Prostate gland (tissue), 2 donors: ENCODE results near the gene DEFB114. TPM values are rescaled to one million over a fixed set of nuclear protein-coding genes. Genes with fewer than 3 reads are reported as not detected.
"Not testable (repeated sequence)": the region's sequence is repeated elsewhere in the genome, so short reads cannot be mapped to it uniquely, and the experiment has no call there.

Experiments used
- DNase-seq: peaks from one replicate; pipeline ENCODE4 v3.0.0-alpha.2; 2019; ENCODE audit warnings: low spot score
- H3K27ac ChIP-seq, 2 donors: fragments of 200-600 bp; sonication (generic); 2 replicates each; pipeline ENCODE4 v1.5.1; 2017 to 2019
- H3K27me3 ChIP-seq: fragments of 200-600 bp; sonication (generic); replicated peaks from 2 replicates; pipeline ENCODE4 v1.5.1; 2019; ENCODE audit not compliant: insufficient read depth
- H3K36me3 ChIP-seq, 2 donors: fragments of 200-600 bp; sonication (generic); 1 replicate in 1 of 2; 2 replicates in 1 of 2; pipeline versions ENCODE4 v1.5.1 to v1.8.1; 2017 to 2019
- H3K4me1 ChIP-seq: fragments of 200-600 bp; sonication (generic); replicated peaks from 2 replicates; pipeline ENCODE4 v1.5.1; 2019
- H3K4me3 ChIP-seq, 2 donors: fragments of 200-600 bp; sonication (generic); 2 replicates each; pipeline ENCODE4 v1.5.1; 2017 to 2019
- H3K9me3 ChIP-seq: fragments of 200-600 bp; sonication (generic); 2 replicates; pipeline ENCODE4 v1.5.1; 2017
- POLR2A ChIP-seq: fragments of 450-650 bp; IDR thresholded peaks from one replicate; pipeline ENCODE4 v1.6.1; 2016; ENCODE audit warnings: antibody characterized with exemption, mild to moderate bottlenecking
- POLR2AphosphoS5 ChIP-seq: sonication (generic); formaldehyde crosslinking; IDR thresholded peaks from one replicate; pipeline ENCODE4 v1.6.1; 2017; ENCODE audit warnings: antibody characterized with exemption
- WGBS: methylation state at CpG from one replicate; pipeline ENCODE4 v1.1.5; 2018; 5-methylcytosine and 5-hydroxymethylcytosine counted together
- intact Hi-C: fragments of 100-400 bp; cut with DNase I; formaldehyde crosslinking; loops from one replicate; pipeline ENCODE4 v1.14.2; 2022
- total RNA-seq, 2 donors: library from RNA; depleted of rRNA; stranded (reverse); fragments of >200 nt; gene quantifications; one replicate each; pipeline ENCODE4 v1.1.0, GENCODE V29; 2016
- TF ChIP-seq, protein P1 (sequence below), 4 experiments: fragments of 200-600 bp in 2 of 4; fragments of 450-650 bp in 2 of 4; sonication (generic) in 2 of 4; IDR thresholded peaks; 1 replicate in 3 of 4; 2 replicates in 1 of 4; pipeline ENCODE4 v1.5.1; 2016 to 2019; ENCODE audit warnings: antibody characterized with exemption in 4 of 4, mild to moderate bottlenecking in 2 of 4, moderate library complexity in 2 of 4

Gene DEFB114
- total RNA-seq, 2 donors from 2014 or later: not detected

DNA sequence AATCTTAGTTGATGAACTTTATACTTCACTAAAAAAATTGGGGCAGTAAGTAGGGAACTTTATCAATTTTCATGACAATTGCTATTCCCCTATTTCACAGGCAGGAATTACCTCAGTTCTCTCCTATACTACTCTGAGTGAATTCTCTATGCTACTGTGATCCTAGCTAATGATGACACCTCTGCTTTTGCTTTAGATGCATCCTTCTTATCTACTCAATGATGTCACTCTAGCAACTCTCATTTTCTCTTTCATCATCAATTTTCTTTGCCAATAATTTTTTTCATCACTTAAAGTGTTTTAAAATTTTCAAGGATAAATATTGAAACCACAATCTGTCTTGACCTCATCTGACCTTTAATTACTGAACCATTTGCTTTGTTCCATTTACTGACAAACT, 8.1 kb downstream of the DEFB114 start:
- intact Hi-C loops: no loop called here
- H3K36me3 ChIP-seq: no peaks in the 10 kb centered on the region
- H3K4me3 ChIP-seq: no peak overlapping the region
- TF ChIP-seq, protein P1, sequence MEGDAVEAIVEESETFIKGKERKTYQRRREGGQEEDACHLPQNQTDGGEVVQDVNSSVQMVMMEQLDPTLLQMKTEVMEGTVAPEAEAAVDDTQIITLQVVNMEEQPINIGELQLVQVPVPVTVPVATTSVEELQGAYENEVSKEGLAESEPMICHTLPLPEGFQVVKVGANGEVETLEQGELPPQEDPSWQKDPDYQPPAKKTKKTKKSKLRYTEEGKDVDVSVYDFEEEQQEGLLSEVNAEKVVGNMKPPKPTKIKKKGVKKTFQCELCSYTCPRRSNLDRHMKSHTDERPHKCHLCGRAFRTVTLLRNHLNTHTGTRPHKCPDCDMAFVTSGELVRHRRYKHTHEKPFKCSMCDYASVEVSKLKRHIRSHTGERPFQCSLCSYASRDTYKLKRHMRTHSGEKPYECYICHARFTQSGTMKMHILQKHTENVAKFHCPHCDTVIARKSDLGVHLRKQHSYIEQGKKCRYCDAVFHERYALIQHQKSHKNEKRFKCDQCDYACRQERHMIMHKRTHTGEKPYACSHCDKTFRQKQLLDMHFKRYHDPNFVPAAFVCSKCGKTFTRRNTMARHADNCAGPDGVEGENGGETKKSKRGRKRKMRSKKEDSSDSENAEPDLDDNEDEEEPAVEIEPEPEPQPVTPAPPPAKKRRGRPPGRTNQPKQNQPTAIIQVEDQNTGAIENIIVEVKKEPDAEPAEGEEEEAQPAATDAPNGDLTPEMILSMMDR (IDR thresholded peaks at IDR 0.05): no peak
- TF ChIP-seq POLR2AphosphoS5 (no peak), POLR2A (no peak)
- no peak for DNase-seq
- H3K27me3 ChIP-seq: no peaks in the 10 kb centered on the region
- H3K27ac ChIP-seq: no peak overlapping the region
- H3K9me3 ChIP-seq: no peaks in the 10 kb centered on the region
- H3K4me1 ChIP-seq: no peaks in the 10 kb centered on the region

DNA sequence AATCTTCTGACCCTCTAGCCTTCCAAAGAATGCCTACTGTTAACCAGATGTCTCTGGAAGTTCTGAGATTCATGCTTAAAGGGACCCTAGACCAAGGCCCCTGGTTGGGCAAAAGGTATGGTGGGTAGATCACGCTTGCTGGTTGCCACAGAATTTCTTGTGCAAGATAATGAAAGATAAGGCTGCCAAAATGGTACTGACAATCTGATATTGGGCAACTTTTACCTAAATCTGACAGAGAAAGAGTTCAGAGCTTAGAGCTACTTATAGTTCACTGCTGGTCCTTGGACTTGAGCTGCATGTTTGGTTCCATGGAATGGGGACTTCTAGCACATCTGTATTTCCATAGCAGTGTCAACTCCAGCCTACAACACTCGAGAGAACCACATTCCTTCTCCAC, 12.0 kb downstream of the DEFB114 start:
- Histone ChIP-seq H3K27ac (no peak overlapping the region), H3K4me1 (no peaks in the 10 kb centered on the region), H3K27me3 (no peaks in the 10 kb centered on the region), H3K36me3 (no peaks in the 10 kb centered on the region), H3K4me3 (no peak overlapping the region), H3K9me3 (no peaks in the 10 kb centered on the region)
- intact Hi-C loops: no loop called here
- TF ChIP-seq POLR2AphosphoS5: no peak
- TF ChIP-seq POLR2A: no peak
- TF ChIP-seq, protein P1 (IDR thresholded peaks at IDR 0.05): no peak
- DNase-seq: no peak
- WGBS: 71% methylated on average over 2 of the region's 2 CpGs

DNA sequence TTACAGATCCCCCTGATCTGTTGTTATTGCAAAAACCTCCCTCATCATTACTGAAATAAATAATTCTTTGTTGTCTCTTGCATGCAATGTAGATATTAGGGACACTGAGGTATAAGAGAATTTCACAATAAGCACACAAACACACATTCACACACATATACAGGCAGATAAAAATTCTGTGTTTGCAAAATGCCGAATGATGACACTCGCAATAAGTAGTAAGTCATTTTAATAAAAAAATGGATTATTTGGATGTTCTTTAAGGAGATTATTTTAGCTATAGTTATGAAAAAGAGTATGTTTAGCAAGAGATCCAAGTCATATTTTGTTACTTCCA, 13.6 kb downstream of the DEFB114 start:
- WGBS: 94% methylated on average over 2 of the region's 2 CpGs
- no peak overlapping the region for H3K4me3 ChIP-seq
- DNase-seq: no peak
- no peak for TF ChIP-seq POLR2AphosphoS5
- TF ChIP-seq POLR2A: no peak
- TF ChIP-seq, protein P1 (IDR thresholded peaks at IDR 0.05): no peak
- H3K9me3 ChIP-seq: no peaks in the 10 kb centered on the region
- H3K27me3 ChIP-seq: no peaks in the 10 kb centered on the region
- intact Hi-C loops: no loop called here
- H3K36me3 ChIP-seq: no peaks in the 10 kb centered on the region
- no peak overlapping the region for H3K27ac ChIP-seq
- no peaks in the 10 kb centered on the region for H3K4me1 ChIP-seq

DNA sequence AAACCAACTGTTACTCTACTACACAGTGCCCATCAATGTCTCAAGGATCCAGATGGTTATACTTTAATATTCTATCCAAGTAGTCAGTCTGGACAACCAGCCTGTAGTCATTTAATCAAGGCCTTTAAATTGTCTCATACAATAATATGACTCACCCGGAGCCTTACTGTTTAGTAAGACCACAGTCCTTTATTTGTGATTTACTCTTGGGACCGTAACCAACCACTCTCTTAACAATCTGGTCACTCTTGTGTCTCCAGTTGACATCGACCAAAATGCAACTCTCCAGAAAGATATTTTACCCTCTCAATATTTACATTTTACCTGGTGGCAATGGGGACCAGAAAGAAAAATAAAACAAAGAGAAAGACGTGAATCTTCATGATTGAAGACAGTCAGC, 14.9 kb downstream of the DEFB114 start:
- WGBS: 84% methylated on average over 4 of the region's 4 CpGs
- TF ChIP-seq POLR2A (no peak), POLR2AphosphoS5 (no peak)
- TF ChIP-seq, protein P1 (IDR thresholded peaks at IDR 0.05): no peak
- Histone ChIP-seq H3K36me3 (no peaks in the 10 kb centered on the region), H3K9me3 (no peaks in the 10 kb centered on the region), H3K27ac (no peak overlapping the region), H3K27me3 (no peaks in the 10 kb centered on the region), H3K4me1 (no peaks in the 10 kb centered on the region), H3K4me3 (no peak overlapping the region)
- intact Hi-C loops: no loop called here
- no peak for DNase-seq

DNA sequence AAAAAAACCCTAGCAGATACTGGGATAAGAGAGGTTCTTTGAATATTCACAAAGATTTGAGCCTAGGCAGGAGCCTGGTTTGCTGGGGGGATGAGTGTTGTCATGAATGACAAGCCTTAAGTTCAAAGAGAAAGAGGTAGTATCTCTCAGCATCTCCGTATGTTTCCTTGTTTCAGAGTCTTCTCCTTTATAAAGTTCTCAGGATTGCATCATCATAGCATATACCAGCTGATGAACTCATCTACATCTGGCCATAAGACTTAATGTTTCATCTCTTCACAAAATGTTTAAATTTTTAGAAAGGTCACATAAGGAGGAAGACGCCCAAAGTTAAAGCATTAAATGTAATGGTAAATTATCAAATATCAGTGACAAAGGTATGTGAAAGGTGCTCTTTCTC, 17.1 kb downstream of the DEFB114 start:
- no peak for DNase-seq
- Histone ChIP-seq H3K36me3 (no peaks in the 10 kb centered on the region), H3K27me3 (no peaks in the 10 kb centered on the region), H3K4me1 (no peaks in the 10 kb centered on the region), H3K9me3 (no peaks in the 10 kb centered on the region), H3K4me3 (no peak overlapping the region), H3K27ac (no peak overlapping the region)
- WGBS: 65% methylated on average over 2 of the region's 2 CpGs
- intact Hi-C loops: no loop called here
- TF ChIP-seq, protein P1 (IDR thresholded peaks at IDR 0.05): no peak
- TF ChIP-seq POLR2A (no peak), POLR2AphosphoS5 (no peak)

DNA sequence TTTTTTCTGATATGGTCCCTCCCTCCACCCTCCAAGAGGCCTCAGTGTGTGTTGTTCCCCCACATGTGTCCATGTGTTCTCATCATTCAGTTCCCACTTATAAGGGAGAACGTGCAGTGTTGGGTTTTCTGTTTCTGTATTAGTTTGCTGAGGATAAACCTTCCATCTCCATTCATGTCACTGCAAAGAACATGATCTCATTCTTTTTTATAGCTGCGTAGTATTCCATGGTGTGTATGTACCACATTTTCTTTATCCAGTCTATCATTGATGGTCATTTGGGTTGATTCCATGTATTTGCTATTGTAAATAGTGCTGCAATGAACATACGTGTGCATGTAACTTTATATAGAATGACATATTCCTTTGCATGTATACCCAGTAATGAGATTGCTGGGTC, 19.9 kb downstream of the DEFB114 start:
- 92% methylated on average over 3 of the region's 3 CpGs for WGBS
- DNase-seq, intact Hi-C loops: not testable (repeated sequence)

More for the DNA sequence above, 19.9 kb downstream of the DEFB114 start:
- H3K4me3 ChIP-seq, H3K36me3 ChIP-seq, H3K27me3 ChIP-seq, H3K27ac ChIP-seq, H3K4me1 ChIP-seq, H3K9me3 ChIP-seq: not testable (repeated sequence)
